Fibroblast of skin of scalp (primary cell): Measurements from ENCODE around the gene PLCB1.

Experiments
- DNase-seq: peaks from one replicate; pipeline ENCODE4 v3.0.0-alpha.2; 2013

The PLCB1 gene

GRCh38 chr20:8129211-8129976 is 2.7 kb upstream of the PLCB1 start:
- no peak for DNase-seq

GRCh38 chr20:8130840-8131526 is 1.1 kb upstream of the PLCB1 start:
- no peak for DNase-seq

- peak; percentile 36 for DNase-seq
Measured at GRCh38 chr20:8132484-8133309, 631 bp downstream of the PLCB1 start.

- DNase-seq = no peak
Measured at GRCh38 chr20:8133310-8133768, 1.3 kb downstream of the PLCB1 start.

GRCh38 chr20:8133851-8134451 is 1.9 kb downstream of the PLCB1 start:
- no peak for DNase-seq

GRCh38 chr20:8139899-8140298 is 7.8 kb downstream of the PLCB1 start:
- DNase-seq = no peak

GRCh38 chr20:8143474-8143873 is 11.4 kb downstream of the PLCB1 start:
- no peak for DNase-seq

GRCh38 chr20:8144282-8145245 is 12.5 kb downstream of the PLCB1 start:
- DNase-seq = peak; percentile 95

GRCh38 chr20:8145246-8146168 is 13.4 kb downstream of the PLCB1 start:
- no peak for DNase-seq

- DNase-seq = no peak
Measured at GRCh38 chr20:8147476-8147875, 15.4 kb downstream of the PLCB1 start.

GRCh38 chr20:8148501-8148900 is 16.4 kb downstream of the PLCB1 start:
- DNase-seq = no peak

- peak; percentile 60 for DNase-seq
Measured at GRCh38 chr20:8150591-8150990, 18.5 kb downstream of the PLCB1 start.

GRCh38 chr20:8151372-8151771 is 19.3 kb downstream of the PLCB1 start:
- DNase-seq = no peak

- peak; percentile 82 for DNase-seq
Measured at GRCh38 chr20:8152183-8152582, 20.1 kb downstream of the PLCB1 start.

GRCh38 chr20:8152847-8153246 is 20.8 kb downstream of the PLCB1 start:
- no peak for DNase-seq

GRCh38 chr20:8153281-8153908 is 21.3 kb downstream of the PLCB1 start:
- DNase-seq = peak; percentile 60

GRCh38 chr20:8154638-8155037 is 22.6 kb downstream of the PLCB1 start:
- no peak for DNase-seq

- peak; percentile 66 for DNase-seq
Measured at GRCh38 chr20:8155229-8155628, 23.2 kb downstream of the PLCB1 start.

- no peak for DNase-seq
Measured at GRCh38 chr20:8155812-8156211, 23.7 kb downstream of the PLCB1 start.
